ENCODE data around the gene DHRSX. TPM values are rescaled to one million over a fixed set of nuclear protein-coding genes. Genes with fewer than 3 reads are reported as not detected.

The DHRSX gene
- total and polyA plus RNA-seq, 2 donors (not counting 3 experiments of a cell fraction or from before 2014, with no cell fraction given): 27.1 to 37.7 TPM

- Histone ChIP-seq H4K20me1 (replicated peaks; ENCODE audit: control insufficient read depth, extremely low read depth, insufficient read depth, low read length) (no peaks in the 10 kb centered on the region), H3K27me3 (ENCODE audit: control insufficient read depth in 2 of 2, insufficient read depth in 2 of 2, low read length in 2 of 2) (no peaks in the 10 kb centered on the region), H3K36me3 (ENCODE audit: control insufficient read depth in 2 of 2, extremely low read depth in 1 of 2, insufficient read depth in 2 of 2, low read length in 2 of 2) (no peaks in the 10 kb centered on the region), H3K27ac (ENCODE audit: insufficient read depth, low read depth, low read length) (no peak overlapping the region), H3K4me2 (ENCODE audit: insufficient read depth, low read length) (no peak overlapping the region), H3K9me3 (replicated peaks; ENCODE audit: control insufficient read depth, insufficient read depth, low read length) (no peaks in the 10 kb centered on the region), H3K4me1 (ENCODE audit: control insufficient read depth, extremely low read depth, insufficient read depth, low read length) (no peaks in the 10 kb centered on the region), H2AFZ (ENCODE audit: low read depth, low read length) (no peak overlapping the region), H3K9ac (replicated peaks; ENCODE audit: extremely low read depth, insufficient read depth, low read length) (no peak overlapping the region), H3K4me3 (replicated peaks in 1 of 3; ENCODE audit: insufficient read depth in 1 of 3, low read depth in 1 of 3, low read length in 3 of 3) (no peak overlapping the region), H3K79me2 (ENCODE audit: control insufficient read depth, insufficient read depth, low read length) (no peaks in the 10 kb centered on the region), H3K9me1 (replicated peaks; ENCODE audit: control insufficient read depth, extremely low read depth, insufficient read depth, low read length) (no peaks in the 10 kb centered on the region)
- BruUV-seq (replicated peaks): no TSS peak
- no peak for FAIRE-seq
- dilution Hi-C loops (cut with MboI; ENCODE audit: extremely low pct_ligation_motif_present, low sequenced_read_pairs) (no loop called here), intact Hi-C loops (cut with micrococcal nuclease) (loop anchor here (5.0 kb wide), 1 partner anchor 1079 kb away; the partner anchor contains the start of gene CSF2RA)
- ChIA-PET POLR2A (no interaction called here), CTCF (no interaction called here)
- DNase-seq (ENCODE audit: low read depth, low spot score): no peak
- TF ChIP-seq CTCF (IDR thresholded peaks at IDR 0.05; ENCODE audit: extremely low read depth in 1 of 2, insufficient read depth in 1 of 2, low read depth in 1 of 2, low read length in 2 of 2) (no peak), POLR2AphosphoS5 (IDR thresholded peaks at IDR 0.05; ENCODE audit: insufficient read depth, low read depth, low read length) (no peak), GATA2 (IDR thresholded peaks at IDR 0.05; ENCODE audit: insufficient read depth, insufficient read length, low read depth, low read length) (no peak), FOS (IDR thresholded peaks at IDR 0.05; ENCODE audit: borderline replicate concordance, insufficient read depth, low read length) (no peak), EZH2 (IDR thresholded peaks at IDR 0.05; ENCODE audit: borderline replicate concordance, low read depth, low read length, severe bottlenecking) (no peak), JUN (IDR thresholded peaks at IDR 0.05; ENCODE audit: borderline replicate concordance, insufficient read depth, insufficient read length, low read depth) (no peak), MAX (IDR thresholded peaks at IDR 0.05; ENCODE audit: insufficient read depth, insufficient read length) (no peak), POLR2A (IDR thresholded peaks at IDR 0.05; ENCODE audit: low read depth, low read length) (no peak), MYC (IDR thresholded peaks at IDR 0.05; ENCODE audit: low read depth, low read length) (no peak)
Measured at GRCh38 chrX:2346158-2346557, 154.6 kb downstream of the DHRSX start.

All from endothelial cell of umbilical vein (primary cell).